Breast epithelium (tissue), 3 donors: Measurements from ENCODE around the gene HPCAL4.

Experiments
- CTCF ChIP-seq, 3 donors: fragments of 450-650 bp; IDR thresholded peaks; one replicate each; pipeline ENCODE4 v1.5.1; 2016 to 2017; ENCODE audit warnings: antibody characterized with exemption in 3 of 3, mild to moderate bottlenecking in 3 of 3, moderate library complexity in 3 of 3
- POLR2A ChIP-seq: fragments of 450-650 bp; IDR thresholded peaks from one replicate; pipeline ENCODE4 v1.6.1; 2016; ENCODE audit warnings: antibody characterized with exemption, mild to moderate bottlenecking, moderate library complexity
- POLR2AphosphoS5 ChIP-seq, 3 donors: sonication (generic); formaldehyde crosslinking; IDR thresholded peaks; one replicate each; pipeline ENCODE4 v1.6.1; 2017; ENCODE audit warnings: antibody characterized with exemption in 3 of 3

- TF ChIP-seq POLR2AphosphoS5 (IDR thresholded peaks at IDR 0.05) = no peak
- TF ChIP-seq CTCF (IDR thresholded peaks at IDR 0.05) = no peak
- TF ChIP-seq POLR2A = no peak
These were observed 7.5 kb downstream of the HPCAL4 start for GRCh38 chr1:39683591-39684312.
